Activated CD4-positive, alpha-beta T cell treated with anti-CD3 and anti-CD28 coated beads, Interleukin-2, amount 10 ng/mL, durations not matched to agents 24 days and 14 days (primary cell): ENCODE data around the gene TUSC2. TPM values are rescaled to one million over a fixed set of nuclear protein-coding genes. Genes with fewer than 3 reads are reported as not detected.

Experiments used
- DNase-seq: peaks from one replicate; pipeline ENCODE4 v3.0.0; 2022
- H3K27ac Mint-ChIP-seq: one replicate; pipeline ENCODE4 v1.8.0; 2022; ENCODE audit warnings: mild to moderate bottlenecking, mixed read lengths
- H3K27me3 Mint-ChIP-seq: one replicate; pipeline ENCODE4 v1.8.0; 2022; ENCODE audit warnings: mixed read lengths
- H3K36me3 Mint-ChIP-seq: one replicate; pipeline ENCODE4 v1.8.0; 2022; ENCODE audit warnings: low read depth, mild to moderate bottlenecking, mixed read lengths
- H3K4me1 Mint-ChIP-seq: one replicate; pipeline ENCODE4 v1.8.0; 2021; ENCODE audit warnings: mixed read lengths
- H3K4me3 Mint-ChIP-seq: one replicate; pipeline ENCODE4 v1.8.0; 2022; ENCODE audit warnings: mild to moderate bottlenecking, moderate library complexity, mixed read lengths
- H3K9me3 Mint-ChIP-seq: one replicate; pipeline ENCODE4 v1.8.0; 2021; ENCODE audit warnings: mixed read lengths
- intact Hi-C: fragments of 100-400 bp; cut with micrococcal nuclease; formaldehyde crosslinking; loops from one replicate; pipeline ENCODE4 v1.15.1; 2023
- total RNA-seq: library from RNA; stranded (reverse); gene quantifications from 2 replicates; pipeline ENCODE4 v1.2.3, GENCODE V29; 2022

TUSC2 gene
- total RNA-seq: 24.4 and 25.0 TPM in 2 replicates

GRCh38 chr3:50327943-50328691 lies at the start of gene TUSC2:
Gene TUSC2 (minus strand): TSS chr3:50328223. CDS start chr3:50328099, 124 bp downstream.
- DNase-seq: peak; percentile 99
- intact Hi-C loops: loop anchor here (1.0 to 10.0 kb wide), 3 partner anchors 9 to 1853 kb away; partner anchors contain the start of gene IFRD2
- H3K4me1 Mint-ChIP-seq: peaks cover 16% of the 10 kb centered on the region
- no peaks in the 10 kb centered on the region for H3K9me3 Mint-ChIP-seq
- peak within 1 kb of the TSS; percentile 84 for H3K4me3 Mint-ChIP-seq
- H3K27me3 Mint-ChIP-seq: no peaks in the 10 kb centered on the region
- H3K27ac Mint-ChIP-seq: peak within 1 kb of the TSS; percentile 77
- H3K36me3 Mint-ChIP-seq: peaks cover 40% of the 10 kb centered on the region

GRCh38 chr3:50375258-50375931 lies 47.4 kb upstream of the TUSC2 start:
- H3K27me3 Mint-ChIP-seq: peaks cover 3% of the 10 kb centered on the region
- intact Hi-C loops: no loop called here
- no peak overlapping the region for H3K4me3 Mint-ChIP-seq
- no peak overlapping the region for H3K27ac Mint-ChIP-seq
- no peaks in the 10 kb centered on the region for H3K36me3 Mint-ChIP-seq
- H3K9me3 Mint-ChIP-seq: no peaks in the 10 kb centered on the region
- no peak for DNase-seq
- peaks cover 4% of the 10 kb centered on the region for H3K4me1 Mint-ChIP-seq

GRCh38 chr3:50374363-50375257 lies 46.6 kb upstream of the TUSC2 start:
- Mint-ChIP-seq H3K27me3 (peaks cover 3% of the 10 kb centered on the region), H3K36me3 (no peaks in the 10 kb centered on the region), H3K4me3 (no peak overlapping the region), H3K4me1 (peaks cover 4% of the 10 kb centered on the region), H3K9me3 (no peaks in the 10 kb centered on the region), H3K27ac (no peak overlapping the region)
- intact Hi-C loops: no loop called here
- DNase-seq: no peak

- H3K27ac Mint-ChIP-seq: no peak overlapping the region
- H3K27me3 Mint-ChIP-seq: peaks cover 3% of the 10 kb centered on the region
- H3K4me1 Mint-ChIP-seq: peaks cover 8% of the 10 kb centered on the region
These were observed 45.4 kb upstream of the TUSC2 start for GRCh38 chr3:50373146-50374051.

GRCh38 chr3:50372349-50372748 lies 44.3 kb upstream of the TUSC2 start:
- Mint-ChIP-seq H3K9me3 (no peaks in the 10 kb centered on the region), H3K36me3 (no peaks in the 10 kb centered on the region), H3K27ac (no peak overlapping the region), H3K27me3 (peaks cover 3% of the 10 kb centered on the region), H3K4me1 (peaks cover 8% of the 10 kb centered on the region), H3K4me3 (no peak overlapping the region)
- DNase-seq: no peak
- intact Hi-C loops: no loop called here

More at GRCh38 chr3:50373146-50374051, 45.4 kb upstream of the TUSC2 start:
- no peak for DNase-seq
- Mint-ChIP-seq H3K9me3 (no peaks in the 10 kb centered on the region), H3K36me3 (no peaks in the 10 kb centered on the region), H3K4me3 (no peak overlapping the region)
- intact Hi-C loops: no loop called here

GRCh38 chr3:50371133-50371685 lies 43.2 kb upstream of the TUSC2 start:
- DNase-seq: no peak
- Mint-ChIP-seq H3K27ac (no peak overlapping the region), H3K4me1 (peaks cover 8% of the 10 kb centered on the region), H3K27me3 (peaks cover 3% of the 10 kb centered on the region), H3K4me3 (no peak overlapping the region), H3K9me3 (no peaks in the 10 kb centered on the region), H3K36me3 (no peaks in the 10 kb centered on the region)
- intact Hi-C loops: no loop called here

GRCh38 chr3:50370594-50370993 lies 42.6 kb upstream of the TUSC2 start:
- Mint-ChIP-seq H3K4me1 (peaks cover 11% of the 10 kb centered on the region), H3K4me3 (no peak overlapping the region), H3K36me3 (no peaks in the 10 kb centered on the region), H3K27ac (no peak overlapping the region), H3K27me3 (peaks cover 3% of the 10 kb centered on the region), H3K9me3 (no peaks in the 10 kb centered on the region)
- intact Hi-C loops: no loop called here
- DNase-seq: no peak

- intact Hi-C loops: no loop called here
- H3K9me3 Mint-ChIP-seq: no peaks in the 10 kb centered on the region
- H3K27me3 Mint-ChIP-seq: peaks cover 3% of the 10 kb centered on the region
- no peak for DNase-seq
- no peak overlapping the region for H3K27ac Mint-ChIP-seq
- peaks cover 13% of the 10 kb centered on the region for H3K4me1 Mint-ChIP-seq
- H3K36me3 Mint-ChIP-seq: no peaks in the 10 kb centered on the region
- H3K4me3 Mint-ChIP-seq: no peak overlapping the region
These were observed 41.1 kb upstream of the TUSC2 start for GRCh38 chr3:50369012-50369670.

GRCh38 chr3:50365842-50366220 lies 37.8 kb upstream of the TUSC2 start:
- Mint-ChIP-seq H3K9me3 (no peaks in the 10 kb centered on the region), H3K36me3 (no peaks in the 10 kb centered on the region), H3K27me3 (no peaks in the 10 kb centered on the region), H3K4me1 (peaks cover 11% of the 10 kb centered on the region), H3K4me3 (peak overlapping the region; percentile 83), H3K27ac (peak overlapping the region; percentile 62)
- no peak for DNase-seq
- intact Hi-C loops: loop anchor here (1.0 to 2.0 kb wide), 2 partner anchors 15 to 29 kb away; partner anchors contain the start of genes CYB561D2 and NPRL2

- peak overlapping the region; percentile 62 for H3K27ac Mint-ChIP-seq
- no peaks in the 10 kb centered on the region for H3K27me3 Mint-ChIP-seq
- no peaks in the 10 kb centered on the region for H3K9me3 Mint-ChIP-seq
- no peaks in the 10 kb centered on the region for H3K36me3 Mint-ChIP-seq
- peak overlapping the region; percentile 83 for H3K4me3 Mint-ChIP-seq
- peak; percentile 98 for DNase-seq
- peaks cover 11% of the 10 kb centered on the region for H3K4me1 Mint-ChIP-seq
- intact Hi-C loops: loop anchor here (1.0 to 2.0 kb wide), 2 partner anchors 14 to 28 kb away; partner anchors contain the start of genes CYB561D2 and NPRL2
These were observed 37.2 kb upstream of the TUSC2 start for GRCh38 chr3:50365080-50365841.

GRCh38 chr3:50364573-50365079 lies 36.6 kb upstream of the TUSC2 start:
- Mint-ChIP-seq H3K9me3 (no peaks in the 10 kb centered on the region), H3K36me3 (no peaks in the 10 kb centered on the region), H3K4me1 (peaks cover 15% of the 10 kb centered on the region), H3K27me3 (no peaks in the 10 kb centered on the region), H3K27ac (peak overlapping the region; percentile 62), H3K4me3 (peak overlapping the region; percentile 83)
- intact Hi-C loops: loop anchor here (1.0 to 2.0 kb wide), 2 partner anchors 14 to 27 kb away; partner anchors contain the start of genes CYB561D2 and NPRL2
- DNase-seq: no peak
